ENCODE results near the gene STAMBPL1.
"Not testable (repeated sequence)": the region's sequence is repeated elsewhere in the genome, so short reads cannot be mapped to it uniquely, and the experiment has no call there.

STAMBPL1 gene

DNA sequence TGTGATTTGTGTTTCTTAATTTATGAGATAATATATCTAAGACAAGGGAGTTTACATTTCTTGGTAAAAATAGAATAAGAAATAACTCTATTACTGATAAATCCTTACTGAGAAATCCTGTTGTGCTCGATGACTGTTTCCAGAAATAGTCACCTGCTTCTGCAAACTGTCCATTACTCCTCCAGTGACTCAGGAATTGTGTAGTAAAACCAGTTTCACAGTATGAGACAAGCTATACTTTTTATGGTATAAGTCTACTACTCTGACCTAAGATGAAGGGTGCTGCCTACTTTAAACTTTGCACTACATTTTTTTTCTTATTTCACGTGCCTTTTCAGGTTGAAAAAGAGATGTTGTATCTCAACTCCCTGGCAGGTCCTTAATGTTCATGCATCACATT, 21.6 kb upstream of the STAMBPL1 start:
- DNase-seq, result no peak

GRCh38 chr10:88861036-88861435, 19.0 kb upstream of the STAMBPL1 start:
- no peak for DNase-seq

DNA sequence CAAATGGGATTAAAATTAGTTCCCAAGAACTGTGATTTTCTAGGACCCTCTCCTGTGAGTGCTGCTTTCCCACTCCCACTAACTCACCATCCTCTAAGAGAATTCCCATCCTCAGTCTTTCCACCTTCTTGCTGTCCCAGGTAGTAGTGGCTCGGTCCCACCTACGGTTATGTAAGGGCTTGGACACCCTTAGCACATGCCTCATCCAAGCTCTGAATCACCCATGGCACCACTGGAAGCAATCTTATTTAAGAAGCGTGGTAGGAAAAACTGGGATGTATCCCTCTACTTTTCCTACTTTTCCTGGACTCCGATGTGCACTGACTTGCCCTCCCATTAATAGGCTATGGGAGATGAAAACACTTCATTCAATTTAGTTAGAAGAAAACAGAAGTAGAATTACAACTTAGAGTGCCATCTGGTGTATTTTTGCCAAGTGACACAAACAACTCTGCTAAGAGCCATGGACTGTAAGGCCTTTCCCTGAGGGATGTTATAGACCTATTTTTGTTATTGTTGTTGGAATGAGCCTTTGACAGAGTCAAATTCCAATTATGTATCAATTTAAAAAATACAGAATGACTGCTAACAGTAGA, 14.7 kb upstream of the STAMBPL1 start:
- DNase-seq, result peak in 1 of 2 donors; percentile 39

DNA sequence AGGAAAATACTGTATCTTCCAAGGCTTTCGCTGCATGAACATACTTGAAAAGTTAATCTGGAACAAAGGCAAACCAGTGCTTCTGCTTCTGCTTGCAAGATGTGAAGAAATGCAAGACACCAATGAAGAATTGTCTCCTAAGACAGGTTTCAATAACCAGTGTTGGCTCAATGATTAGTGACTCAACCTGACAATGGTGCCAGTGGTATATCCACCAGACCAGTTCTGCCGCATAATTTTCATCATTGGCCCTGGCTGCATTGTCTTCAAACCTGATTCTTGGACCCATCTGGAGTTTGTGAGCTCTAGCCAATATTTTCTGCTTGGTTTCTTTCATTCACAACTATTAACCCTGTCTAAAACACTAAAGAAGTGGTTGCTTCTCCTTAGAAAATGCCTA, 13.6 kb upstream of the STAMBPL1 start:
- no peak for DNase-seq

DNA sequence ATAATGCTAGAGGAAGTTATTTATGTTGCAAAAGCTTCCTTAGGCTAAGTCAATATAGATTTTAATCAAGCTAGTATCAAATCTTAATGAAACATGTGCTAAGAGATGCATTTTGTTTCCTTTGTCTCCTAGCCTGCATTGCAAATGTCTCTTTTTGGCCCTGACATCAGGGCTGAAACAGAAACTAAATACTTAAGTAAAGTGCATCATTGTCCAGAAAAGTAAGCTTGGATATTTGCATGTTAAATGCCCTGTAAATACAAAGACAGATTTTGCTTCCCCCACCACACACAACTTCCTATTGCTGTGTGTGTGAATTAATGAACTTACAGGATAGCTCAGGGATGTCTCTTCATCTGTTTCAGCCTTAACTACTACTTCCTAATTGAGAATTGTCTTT, 10.0 kb upstream of the STAMBPL1 start:
- no peak for DNase-seq

GRCh38 chr10:88873757-88874156, 6.3 kb upstream of the STAMBPL1 start:
- no peak for DNase-seq

GRCh38 chr10:88874281-88874680, 5.8 kb upstream of the STAMBPL1 start:
- DNase-seq, result no peak

- DNase-seq, result no peak
These were observed 5.0 kb upstream of the STAMBPL1 start for GRCh38 chr10:88875081-88875480.

- DNase-seq, result no peak
These were observed 2.7 kb upstream of the STAMBPL1 start for GRCh38 chr10:88877298-88877697.

- DNase-seq, result peak; percentile 46 to 81
These were observed 434 bp downstream of the STAMBPL1 start for GRCh38 chr10:88880282-88881076.

DNA sequence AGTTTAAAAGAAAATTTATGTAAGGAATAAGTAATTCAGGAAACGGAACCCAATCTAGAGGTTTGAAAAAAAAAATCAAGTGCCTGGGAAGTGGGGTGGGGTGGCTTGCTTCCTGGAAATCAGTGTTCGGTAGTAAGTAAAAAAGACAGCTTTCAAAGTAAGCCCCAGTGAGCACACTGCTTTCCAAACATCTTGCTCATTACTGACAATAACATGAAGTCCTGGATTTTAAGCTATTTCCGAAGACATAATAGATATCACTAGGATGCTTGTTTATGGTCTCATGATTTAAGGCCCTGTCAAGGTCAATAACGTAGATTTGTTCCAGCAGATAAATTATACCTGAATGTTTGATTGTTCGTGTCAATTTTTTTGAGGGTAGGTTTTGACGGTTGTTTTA, 1.3 kb downstream of the STAMBPL1 start:
- DNase-seq, result no peak

DNA sequence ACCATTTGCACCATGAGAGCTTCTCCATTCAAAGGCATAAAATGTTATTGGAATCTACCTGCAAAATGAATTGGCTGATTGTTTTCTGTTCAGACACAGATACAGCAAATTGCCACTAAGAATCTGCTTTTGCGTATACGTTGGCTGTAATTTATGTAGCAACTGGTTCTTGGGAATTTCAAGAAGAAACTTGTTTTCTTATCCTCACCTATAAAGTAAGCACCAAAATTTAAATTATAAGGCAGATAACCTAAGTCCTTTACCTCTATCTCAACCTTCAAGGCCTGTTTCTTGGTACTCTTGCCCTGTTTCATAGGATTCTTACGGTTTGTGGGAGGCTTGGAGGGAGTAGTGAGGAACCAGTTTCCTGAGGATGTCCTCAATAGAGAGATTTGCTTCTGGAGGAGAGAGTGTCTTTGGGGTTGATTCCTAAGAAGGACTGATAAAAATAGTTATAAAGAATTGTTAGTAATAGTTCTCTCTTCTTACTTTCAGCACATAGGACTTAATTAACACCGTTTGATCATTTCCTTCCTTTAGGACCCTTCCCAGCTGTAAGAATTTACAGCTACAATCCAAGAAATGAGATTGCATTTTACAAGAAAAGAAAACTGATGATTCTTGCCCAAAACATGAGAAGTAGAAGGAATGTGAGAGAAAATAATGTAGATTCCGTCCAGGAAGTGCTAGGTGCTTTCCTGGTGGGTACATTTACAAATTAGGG, 2.0 kb downstream of the STAMBPL1 start:
- DNase-seq, result no peak

DNA sequence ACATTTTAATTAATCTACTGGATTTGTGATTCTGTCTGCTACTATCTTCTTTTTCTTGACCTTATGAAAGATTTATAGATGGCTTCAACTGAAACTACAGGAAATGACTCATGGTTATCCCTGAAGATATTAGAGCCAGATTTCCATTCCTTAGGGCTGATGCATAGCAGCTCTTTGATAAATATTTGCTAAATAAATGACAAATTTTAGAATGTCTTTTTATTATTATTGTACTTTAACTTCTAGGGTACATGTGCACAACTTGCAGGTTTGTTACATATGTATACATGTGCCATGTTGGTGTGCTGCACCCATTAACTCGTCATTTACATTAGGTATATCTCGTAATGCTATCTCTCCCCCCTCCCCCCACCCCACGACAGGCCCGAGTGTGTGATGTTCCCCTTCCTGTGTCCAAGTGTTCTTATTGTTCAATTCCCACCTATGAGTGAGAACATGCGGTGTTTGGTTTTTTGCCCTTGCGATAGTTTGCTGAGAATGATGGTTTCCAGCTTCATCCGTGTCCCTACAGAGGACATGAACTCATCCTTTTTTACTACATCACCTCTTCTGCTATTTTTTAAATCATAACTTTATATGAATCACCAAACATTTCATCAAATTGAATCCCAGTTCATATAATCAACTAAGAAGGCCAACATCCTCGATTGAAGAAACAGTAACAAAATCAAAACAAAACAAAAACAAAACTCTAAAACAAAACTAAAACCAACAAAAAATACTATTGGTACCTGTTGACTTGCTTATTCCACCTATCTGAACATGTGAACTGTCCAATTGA, 2.8 kb downstream of the STAMBPL1 start:
- not testable (repeated sequence) for DNase-seq

DNA sequence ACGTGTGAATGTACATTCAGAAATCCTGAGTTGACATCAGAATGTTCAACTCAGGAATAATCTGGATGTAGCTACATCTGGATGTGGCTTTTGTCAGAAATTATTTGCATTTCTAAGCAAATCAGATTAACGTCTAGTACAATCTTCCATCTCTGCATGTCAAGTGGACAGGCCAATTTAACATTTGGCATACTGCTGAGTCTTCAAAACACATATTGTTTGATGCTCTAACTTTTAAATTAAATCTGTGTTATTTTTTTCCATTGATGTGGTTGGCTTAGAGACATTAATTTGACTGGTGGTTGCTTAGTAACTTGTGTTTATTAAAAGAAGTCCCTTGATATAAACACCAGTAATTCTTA, 3.4 kb downstream of the STAMBPL1 start:
- no peak for DNase-seq

DNA sequence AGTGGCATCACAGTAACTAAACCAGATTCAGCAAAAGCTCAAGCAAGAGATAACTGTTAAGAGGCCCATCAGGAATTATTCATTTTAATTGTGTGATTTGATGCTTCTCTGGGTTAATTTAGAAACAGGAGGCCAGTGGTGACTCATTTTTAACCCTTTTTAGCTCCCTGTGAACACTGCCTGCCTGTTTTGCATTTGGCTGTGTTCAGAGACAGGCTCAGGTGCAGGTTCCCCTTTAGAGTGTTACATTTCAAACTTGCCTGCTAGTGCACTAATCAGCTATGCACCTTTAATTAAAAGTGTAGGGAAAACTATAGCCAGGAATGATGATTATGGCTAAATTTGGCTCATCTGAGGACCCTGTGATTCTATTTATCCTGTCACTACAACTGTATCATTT, 6.5 kb downstream of the STAMBPL1 start:
- DNase-seq, result no peak

- no peak for DNase-seq
These were observed 8.9 kb downstream of the STAMBPL1 start for GRCh38 chr10:88888810-88889445.

DNA sequence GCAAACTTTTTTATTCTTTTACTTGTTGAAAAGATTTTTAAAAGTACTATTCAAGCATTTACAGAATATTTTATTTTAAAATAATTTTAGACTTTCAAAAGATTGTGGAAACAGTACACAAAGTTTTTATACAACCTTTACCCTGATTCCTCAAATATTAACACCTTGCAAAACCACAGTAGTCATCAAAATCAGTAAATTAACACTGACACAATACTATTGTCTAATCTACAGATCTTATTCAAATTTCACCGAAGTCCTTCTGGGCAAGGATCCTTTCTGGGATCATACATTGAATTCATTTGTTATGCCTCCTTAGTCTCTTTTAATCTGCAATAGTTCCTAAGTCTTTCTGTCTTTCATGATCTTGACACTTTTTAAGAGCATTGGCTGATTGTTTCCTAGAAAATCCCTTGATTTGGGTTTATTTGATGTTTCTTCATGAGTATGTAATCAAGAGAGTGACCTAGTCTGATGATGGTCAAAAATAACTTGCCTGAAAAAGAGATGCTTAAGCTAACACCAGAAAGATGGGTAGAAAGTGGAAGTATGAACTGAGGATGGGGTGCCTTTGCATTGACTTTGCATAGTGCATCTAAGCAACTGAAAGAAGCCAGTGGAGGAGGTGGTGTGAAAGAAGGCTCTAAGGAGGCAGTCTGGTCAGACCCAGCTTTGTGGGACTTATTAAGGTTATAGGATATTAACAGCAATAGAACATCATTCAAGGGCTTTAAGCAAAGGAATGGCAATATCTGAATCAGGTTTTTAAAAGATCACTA, 9.7 kb downstream of the STAMBPL1 start:
- DNase-seq, result no peak

GRCh38 chr10:88890681-88891381, 10.8 kb downstream of the STAMBPL1 start:
- DNase-seq, result no peak

- DNase-seq, result no peak
These were observed 12.3 kb downstream of the STAMBPL1 start for GRCh38 chr10:88892222-88892967.

GRCh38 chr10:88893611-88894010, 13.6 kb downstream of the STAMBPL1 start:
- no peak for DNase-seq

DNA sequence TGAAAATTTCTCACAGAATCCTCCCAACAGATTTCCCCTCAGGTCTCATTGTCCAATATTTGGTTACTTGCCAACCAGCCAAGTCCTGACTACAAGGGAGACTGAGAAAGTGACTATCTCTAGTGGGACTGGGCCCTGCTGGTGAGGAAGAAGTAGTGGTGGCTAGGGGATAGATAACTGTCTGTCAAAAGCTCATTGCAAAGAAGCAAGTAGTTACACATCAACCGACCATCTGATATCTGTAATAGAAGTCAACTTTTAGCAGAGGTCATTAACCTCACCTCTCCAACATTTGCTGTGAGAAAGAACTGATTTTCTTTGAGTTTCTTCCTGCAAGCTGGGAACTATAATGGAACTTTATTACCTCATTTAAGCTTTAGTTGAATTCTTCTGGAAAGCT, 15.2 kb downstream of the STAMBPL1 start:
- no peak for DNase-seq

Measured in bone marrow (tissue), 2 donors.